ENCODE results near the gene EEPD1.
A peak's percentile ranks its signal among the peaks of the same experiment; 100 is the strongest.

The EEPD1 gene

DNA sequence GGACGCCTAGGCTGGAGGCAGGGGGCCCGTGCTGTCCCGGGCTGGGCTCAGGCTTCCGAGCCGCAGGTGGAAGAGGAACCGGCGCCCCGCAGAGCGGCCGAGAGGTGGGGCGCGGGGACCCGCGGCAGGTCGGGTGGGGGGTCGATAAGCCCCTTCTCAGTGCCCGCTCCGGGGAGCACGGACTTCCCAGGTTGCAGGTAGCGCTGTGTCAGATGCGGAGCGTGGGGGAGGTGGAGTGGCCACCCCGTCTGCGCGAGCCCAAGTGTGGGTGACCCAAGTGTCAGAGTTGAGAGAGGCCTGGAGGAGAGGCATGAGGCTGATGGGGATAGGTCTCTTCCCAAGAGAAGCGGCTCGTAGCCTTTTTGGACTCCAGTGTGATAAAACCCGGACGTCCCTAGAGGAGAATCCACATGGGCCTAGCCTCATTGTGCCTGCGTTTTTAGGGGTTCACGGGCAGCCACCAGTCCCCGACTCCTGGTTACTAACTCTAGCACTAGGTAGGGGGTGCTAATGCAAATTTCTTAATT is 580 bp downstream of the EEPD1 start:
- POLR2A ChIA-PET, result no interaction called here
- TF ChIP-seq, protein P1, sequence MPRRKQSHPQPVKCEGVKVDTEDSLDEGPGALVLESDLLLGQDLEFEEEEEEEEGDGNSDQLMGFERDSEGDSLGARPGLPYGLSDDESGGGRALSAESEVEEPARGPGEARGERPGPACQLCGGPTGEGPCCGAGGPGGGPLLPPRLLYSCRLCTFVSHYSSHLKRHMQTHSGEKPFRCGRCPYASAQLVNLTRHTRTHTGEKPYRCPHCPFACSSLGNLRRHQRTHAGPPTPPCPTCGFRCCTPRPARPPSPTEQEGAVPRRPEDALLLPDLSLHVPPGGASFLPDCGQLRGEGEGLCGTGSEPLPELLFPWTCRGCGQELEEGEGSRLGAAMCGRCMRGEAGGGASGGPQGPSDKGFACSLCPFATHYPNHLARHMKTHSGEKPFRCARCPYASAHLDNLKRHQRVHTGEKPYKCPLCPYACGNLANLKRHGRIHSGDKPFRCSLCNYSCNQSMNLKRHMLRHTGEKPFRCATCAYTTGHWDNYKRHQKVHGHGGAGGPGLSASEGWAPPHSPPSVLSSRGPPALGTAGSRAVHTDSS (tag by site-specific recombination; IDR thresholded peaks at IDR 0.05), result no peak
- TF ChIP-seq, protein P2, sequence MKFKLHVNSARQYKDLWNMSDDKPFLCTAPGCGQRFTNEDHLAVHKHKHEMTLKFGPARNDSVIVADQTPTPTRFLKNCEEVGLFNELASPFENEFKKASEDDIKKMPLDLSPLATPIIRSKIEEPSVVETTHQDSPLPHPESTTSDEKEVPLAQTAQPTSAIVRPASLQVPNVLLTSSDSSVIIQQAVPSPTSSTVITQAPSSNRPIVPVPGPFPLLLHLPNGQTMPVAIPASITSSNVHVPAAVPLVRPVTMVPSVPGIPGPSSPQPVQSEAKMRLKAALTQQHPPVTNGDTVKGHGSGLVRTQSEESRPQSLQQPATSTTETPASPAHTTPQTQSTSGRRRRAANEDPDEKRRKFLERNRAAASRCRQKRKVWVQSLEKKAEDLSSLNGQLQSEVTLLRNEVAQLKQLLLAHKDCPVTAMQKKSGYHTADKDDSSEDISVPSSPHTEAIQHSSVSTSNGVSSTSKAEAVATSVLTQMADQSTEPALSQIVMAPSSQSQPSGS (tag by site-specific recombination; IDR thresholded peaks at IDR 0.05; ENCODE audit: low read depth), result no peak
- TF ChIP-seq YY2 (tag by site-specific recombination; IDR thresholded peaks at IDR 0.05) (no peak), ZNF391 (tag by site-specific recombination; IDR thresholded peaks at IDR 0.05; ENCODE audit: borderline replicate concordance, low read depth) (no peak), ZEB2 (tag by site-specific recombination; IDR thresholded peaks at IDR 0.05) (peak; percentile 20; the same call in 1 of the 2 replicates), GLIS2 (tag by site-specific recombination; IDR thresholded peaks at IDR 0.05) (peak; percentile 72), ZNF214 (tag by site-specific recombination; IDR thresholded peaks at IDR 0.05; ENCODE audit: borderline replicate concordance) (no peak), ZNF654 (tag by site-specific recombination; IDR thresholded peaks at IDR 0.05; ENCODE audit: low read depth) (no peak), ZFHX2 (tag by site-specific recombination; conservative IDR thresholded peaks at IDR 0.05) (0 out of 2 replicates have a peak, but pooled peaks have one; percentile 4), ZIC2 (tag by site-specific recombination; IDR thresholded peaks at IDR 0.05) (peak; percentile 63), SCRT2 (tag by site-specific recombination; IDR thresholded peaks at IDR 0.05) (peak; percentile 15; the same call in 1 of the 2 replicates), GLIS1 (tag by site-specific recombination; IDR thresholded peaks at IDR 0.05) (peak; percentile 27; the same call in 1 of the 2 replicates), ZNF157 (tag by site-specific recombination; IDR thresholded peaks at IDR 0.05) (no peak), KLF7 (tag by site-specific recombination; IDR thresholded peaks at IDR 0.05; ENCODE audit: borderline replicate concordance) (no peak), ZNF335 (tag by site-specific recombination; conservative IDR thresholded peaks at IDR 0.05) (peak; percentile 47), ZNF768 (tag by site-specific recombination; IDR thresholded peaks at IDR 0.05) (no peak), ZNF600 (tag by site-specific recombination; IDR thresholded peaks at IDR 0.05) (0 out of 2 replicates have a peak, but pooled peaks have one; percentile 27)
- TF ChIP-seq, protein P3, sequence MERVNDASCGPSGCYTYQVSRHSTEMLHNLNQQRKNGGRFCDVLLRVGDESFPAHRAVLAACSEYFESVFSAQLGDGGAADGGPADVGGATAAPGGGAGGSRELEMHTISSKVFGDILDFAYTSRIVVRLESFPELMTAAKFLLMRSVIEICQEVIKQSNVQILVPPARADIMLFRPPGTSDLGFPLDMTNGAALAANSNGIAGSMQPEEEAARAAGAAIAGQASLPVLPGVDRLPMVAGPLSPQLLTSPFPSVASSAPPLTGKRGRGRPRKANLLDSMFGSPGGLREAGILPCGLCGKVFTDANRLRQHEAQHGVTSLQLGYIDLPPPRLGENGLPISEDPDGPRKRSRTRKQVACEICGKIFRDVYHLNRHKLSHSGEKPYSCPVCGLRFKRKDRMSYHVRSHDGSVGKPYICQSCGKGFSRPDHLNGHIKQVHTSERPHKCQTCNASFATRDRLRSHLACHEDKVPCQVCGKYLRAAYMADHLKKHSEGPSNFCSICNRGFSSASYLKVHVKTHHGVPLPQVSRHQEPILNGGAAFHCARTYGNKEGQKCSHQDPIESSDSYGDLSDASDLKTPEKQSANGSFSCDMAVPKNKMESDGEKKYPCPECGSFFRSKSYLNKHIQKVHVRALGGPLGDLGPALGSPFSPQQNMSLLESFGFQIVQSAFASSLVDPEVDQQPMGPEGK (tag by site-specific recombination; IDR thresholded peaks at IDR 0.05), result peak; percentile 39; the same call in 1 of the 2 replicates
- TF ChIP-seq, protein P4, sequence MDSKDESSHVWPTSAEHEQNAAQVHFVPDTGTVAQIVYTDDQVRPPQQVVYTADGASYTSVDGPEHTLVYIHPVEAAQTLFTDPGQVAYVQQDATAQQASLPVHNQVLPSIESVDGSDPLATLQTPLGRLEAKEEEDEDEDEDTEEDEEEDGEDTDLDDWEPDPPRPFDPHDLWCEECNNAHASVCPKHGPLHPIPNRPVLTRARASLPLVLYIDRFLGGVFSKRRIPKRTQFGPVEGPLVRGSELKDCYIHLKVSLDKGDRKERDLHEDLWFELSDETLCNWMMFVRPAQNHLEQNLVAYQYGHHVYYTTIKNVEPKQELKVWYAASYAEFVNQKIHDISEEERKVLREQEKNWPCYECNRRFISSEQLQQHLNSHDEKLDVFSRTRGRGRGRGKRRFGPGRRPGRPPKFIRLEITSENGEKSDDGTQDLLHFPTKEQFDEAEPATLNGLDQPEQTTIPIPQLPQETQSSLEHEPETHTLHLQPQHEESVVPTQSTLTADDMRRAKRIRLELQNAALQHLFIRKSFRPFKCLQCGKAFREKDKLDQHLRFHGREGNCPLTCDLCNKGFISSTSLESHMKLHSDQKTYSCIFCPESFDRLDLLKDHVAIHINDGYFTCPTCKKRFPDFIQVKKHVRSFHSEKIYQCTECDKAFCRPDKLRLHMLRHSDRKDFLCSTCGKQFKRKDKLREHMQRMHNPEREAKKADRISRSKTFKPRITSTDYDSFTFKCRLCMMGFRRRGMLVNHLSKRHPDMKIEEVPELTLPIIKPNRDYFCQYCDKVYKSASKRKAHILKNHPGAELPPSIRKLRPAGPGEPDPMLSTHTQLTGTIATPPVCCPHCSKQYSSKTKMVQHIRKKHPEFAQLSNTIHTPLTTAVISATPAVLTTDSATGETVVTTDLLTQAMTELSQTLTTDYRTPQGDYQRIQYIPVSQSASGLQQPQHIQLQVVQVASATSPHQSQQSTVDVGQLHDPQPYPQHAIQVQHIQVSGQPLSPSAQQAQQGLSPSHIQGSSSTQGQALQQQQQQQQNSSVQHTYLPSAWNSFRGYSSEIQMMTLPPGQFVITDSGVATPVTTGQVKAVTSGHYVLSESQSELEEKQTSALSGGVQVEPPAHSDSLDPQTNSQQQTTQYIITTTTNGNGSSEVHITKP (tag by site-specific recombination; IDR thresholded peaks at IDR 0.05), result peak; percentile 88
- Histone ChIP-seq H3K36me3 (ENCODE audit: control insufficient read depth in 2 of 2, insufficient read depth in 1 of 2, low read length in 2 of 2) (no peaks in the 10 kb centered on the region), H3K4me3 (ENCODE audit: low read depth, low read length) (peak overlapping the region; percentile 74), H3K9me3 (ENCODE audit: control insufficient read depth, insufficient read depth, low read depth, low read length) (no peaks in the 10 kb centered on the region), H3K27ac (ENCODE audit: extremely low read depth, low read depth, low read length) (peak overlapping the region; percentile 71), H3K4me1 (ENCODE audit: control insufficient read depth, insufficient read depth, low read length) (no peaks in the 10 kb centered on the region; the same call in 1 of the 2 replicates)
- CTCF ChIA-PET, result no interaction called here
